ENCODE results near the gene SMYD3.

DNA sequence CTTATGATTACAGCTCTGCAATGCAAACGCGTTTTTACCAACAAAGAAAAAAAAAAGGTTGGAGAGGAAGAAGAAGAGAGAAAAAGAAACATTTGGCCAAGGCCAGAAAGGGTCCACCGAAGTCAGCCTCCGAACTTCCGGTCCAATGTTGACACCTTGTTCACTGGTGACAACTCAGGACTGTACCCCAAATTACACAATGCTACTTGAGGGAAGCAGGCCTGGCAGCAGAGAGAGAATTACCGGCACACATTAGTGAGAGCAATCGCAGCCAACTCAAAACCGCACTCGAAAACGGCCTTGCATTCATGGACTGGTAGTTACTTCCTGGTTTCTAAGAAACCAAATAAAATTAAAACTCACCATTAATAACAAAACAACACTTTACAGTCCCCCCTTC, 699.8 kb downstream of the SMYD3 start:
- TF ChIP-seq, protein P1, sequence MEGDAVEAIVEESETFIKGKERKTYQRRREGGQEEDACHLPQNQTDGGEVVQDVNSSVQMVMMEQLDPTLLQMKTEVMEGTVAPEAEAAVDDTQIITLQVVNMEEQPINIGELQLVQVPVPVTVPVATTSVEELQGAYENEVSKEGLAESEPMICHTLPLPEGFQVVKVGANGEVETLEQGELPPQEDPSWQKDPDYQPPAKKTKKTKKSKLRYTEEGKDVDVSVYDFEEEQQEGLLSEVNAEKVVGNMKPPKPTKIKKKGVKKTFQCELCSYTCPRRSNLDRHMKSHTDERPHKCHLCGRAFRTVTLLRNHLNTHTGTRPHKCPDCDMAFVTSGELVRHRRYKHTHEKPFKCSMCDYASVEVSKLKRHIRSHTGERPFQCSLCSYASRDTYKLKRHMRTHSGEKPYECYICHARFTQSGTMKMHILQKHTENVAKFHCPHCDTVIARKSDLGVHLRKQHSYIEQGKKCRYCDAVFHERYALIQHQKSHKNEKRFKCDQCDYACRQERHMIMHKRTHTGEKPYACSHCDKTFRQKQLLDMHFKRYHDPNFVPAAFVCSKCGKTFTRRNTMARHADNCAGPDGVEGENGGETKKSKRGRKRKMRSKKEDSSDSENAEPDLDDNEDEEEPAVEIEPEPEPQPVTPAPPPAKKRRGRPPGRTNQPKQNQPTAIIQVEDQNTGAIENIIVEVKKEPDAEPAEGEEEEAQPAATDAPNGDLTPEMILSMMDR (IDR thresholded peaks at IDR 0.05; ENCODE audit: insufficient read depth, low read length) = no peak
- TF ChIP-seq, protein P2, sequence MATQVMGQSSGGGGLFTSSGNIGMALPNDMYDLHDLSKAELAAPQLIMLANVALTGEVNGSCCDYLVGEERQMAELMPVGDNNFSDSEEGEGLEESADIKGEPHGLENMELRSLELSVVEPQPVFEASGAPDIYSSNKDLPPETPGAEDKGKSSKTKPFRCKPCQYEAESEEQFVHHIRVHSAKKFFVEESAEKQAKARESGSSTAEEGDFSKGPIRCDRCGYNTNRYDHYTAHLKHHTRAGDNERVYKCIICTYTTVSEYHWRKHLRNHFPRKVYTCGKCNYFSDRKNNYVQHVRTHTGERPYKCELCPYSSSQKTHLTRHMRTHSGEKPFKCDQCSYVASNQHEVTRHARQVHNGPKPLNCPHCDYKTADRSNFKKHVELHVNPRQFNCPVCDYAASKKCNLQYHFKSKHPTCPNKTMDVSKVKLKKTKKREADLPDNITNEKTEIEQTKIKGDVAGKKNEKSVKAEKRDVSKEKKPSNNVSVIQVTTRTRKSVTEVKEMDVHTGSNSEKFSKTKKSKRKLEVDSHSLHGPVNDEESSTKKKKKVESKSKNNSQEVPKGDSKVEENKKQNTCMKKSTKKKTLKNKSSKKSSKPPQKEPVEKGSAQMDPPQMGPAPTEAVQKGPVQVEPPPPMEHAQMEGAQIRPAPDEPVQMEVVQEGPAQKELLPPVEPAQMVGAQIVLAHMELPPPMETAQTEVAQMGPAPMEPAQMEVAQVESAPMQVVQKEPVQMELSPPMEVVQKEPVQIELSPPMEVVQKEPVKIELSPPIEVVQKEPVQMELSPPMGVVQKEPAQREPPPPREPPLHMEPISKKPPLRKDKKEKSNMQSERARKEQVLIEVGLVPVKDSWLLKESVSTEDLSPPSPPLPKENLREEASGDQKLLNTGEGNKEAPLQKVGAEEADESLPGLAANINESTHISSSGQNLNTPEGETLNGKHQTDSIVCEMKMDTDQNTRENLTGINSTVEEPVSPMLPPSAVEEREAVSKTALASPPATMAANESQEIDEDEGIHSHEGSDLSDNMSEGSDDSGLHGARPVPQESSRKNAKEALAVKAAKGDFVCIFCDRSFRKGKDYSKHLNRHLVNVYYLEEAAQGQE (IDR thresholded peaks at IDR 0.05; ENCODE audit: insufficient replicate concordance, low read depth) = no peak
